ENCODE measurements around the gene CGB5.

Gene CGB5

GRCh38 chr19:49085020-49085867 is 41.6 kb downstream of the CGB5 start, which contains the start of gene SNRNP70 (continued):
- no peak for TF ChIP-seq ZNF18 (tag by site-specific recombination; IDR thresholded peaks at IDR 0.05)
- TF ChIP-seq ZNF610 (tag by site-specific recombination; IDR thresholded peaks at IDR 0.05; ENCODE audit: borderline replicate concordance), result peak; percentile 73
- peak; percentile 46 for TF ChIP-seq ZNF629 (tag by site-specific recombination; IDR thresholded peaks at IDR 0.05)
- TF ChIP-seq ZNF791 (tag by site-specific recombination; IDR thresholded peaks at IDR 0.05), result peak; percentile 70; the same call in 1 of the 2 replicates
- no peak for TF ChIP-seq PRDM2 (tag by site-specific recombination; IDR thresholded peaks at IDR 0.05; ENCODE audit: borderline replicate concordance)
- TF ChIP-seq HOXC10 (CRISPR knock-in tag; IDR thresholded peaks at IDR 0.05), result no peak
- TF ChIP-seq ZNF701 (tag by site-specific recombination; IDR thresholded peaks at IDR 0.05), result no peak
- no peak for TF ChIP-seq ZNF626 (tag by site-specific recombination; IDR thresholded peaks at IDR 0.05)
- TF ChIP-seq ZBTB7A (tag by site-specific recombination; IDR thresholded peaks at IDR 0.05; ENCODE audit: low read depth), result no peak
- TF ChIP-seq ZNF660 (tag by site-specific recombination; IDR thresholded peaks at IDR 0.05), result peak; percentile 38
- TF ChIP-seq ZNF830 (tag by site-specific recombination; IDR thresholded peaks at IDR 0.05; ENCODE audit: low read depth), result no peak
- TF ChIP-seq BCL11B (tag by site-specific recombination; IDR thresholded peaks at IDR 0.05; ENCODE audit: low read depth), result peak; percentile 71; the same call in 1 of the 2 replicates
- no peak for TF ChIP-seq ZNF571 (tag by site-specific recombination; IDR thresholded peaks at IDR 0.05)
- peak; percentile 14; the same call in 1 of the 2 replicates for TF ChIP-seq ZNF664 (tag by site-specific recombination; IDR thresholded peaks at IDR 0.05)
- TF ChIP-seq ZNF19 (tag by site-specific recombination; IDR thresholded peaks at IDR 0.05; ENCODE audit: low read depth), result no peak
- TF ChIP-seq KLF16 (tag by site-specific recombination; IDR thresholded peaks at IDR 0.05), result peak; percentile 99
- TF ChIP-seq PRDM4 (tag by site-specific recombination; IDR thresholded peaks at IDR 0.05), result peak; percentile 59
- peak; percentile 60; the same call in 1 of the 2 replicates for TF ChIP-seq ZSCAN4 (tag by site-specific recombination; IDR thresholded peaks at IDR 0.05)
- peak; percentile 99 for TF ChIP-seq HIC1 (tag by site-specific recombination; IDR thresholded peaks at IDR 0.05)
- TF ChIP-seq ZNF596 (tag by site-specific recombination; IDR thresholded peaks at IDR 0.05), result no peak
- TF ChIP-seq ZNF157 (tag by site-specific recombination; IDR thresholded peaks at IDR 0.05), result 0 out of 2 replicates have a peak, but pooled peaks have one; percentile 35
- no peak for TF ChIP-seq ZNF37A (tag by site-specific recombination; IDR thresholded peaks at IDR 0.05)
- TF ChIP-seq WT1 (tag by site-specific recombination; IDR thresholded peaks at IDR 0.05), result peak; percentile 16; the same call in 1 of the 2 replicates
- peak; percentile 91 for TF ChIP-seq GLIS1 (tag by site-specific recombination; IDR thresholded peaks at IDR 0.05)
- no peak for TF ChIP-seq ZNF530 (tag by site-specific recombination; IDR thresholded peaks at IDR 0.05; ENCODE audit: low read depth)
- no peak for TF ChIP-seq ZNF394 (tag by site-specific recombination; IDR thresholded peaks at IDR 0.05; ENCODE audit: borderline replicate concordance)
